HK-2 (cell line): ENCODE data around the gene PROZ.
"Not testable (repeated sequence)": the region's sequence is repeated elsewhere in the genome, so short reads cannot be mapped to it uniquely, and the experiment has no call there.

ENCODE experiments used
- DNase-seq: peaks from one replicate; pipeline ENCODE4 v3.0.0-alpha.2; 2018; ENCODE audit not compliant: unreplicated experiment

PROZ gene

DNA sequence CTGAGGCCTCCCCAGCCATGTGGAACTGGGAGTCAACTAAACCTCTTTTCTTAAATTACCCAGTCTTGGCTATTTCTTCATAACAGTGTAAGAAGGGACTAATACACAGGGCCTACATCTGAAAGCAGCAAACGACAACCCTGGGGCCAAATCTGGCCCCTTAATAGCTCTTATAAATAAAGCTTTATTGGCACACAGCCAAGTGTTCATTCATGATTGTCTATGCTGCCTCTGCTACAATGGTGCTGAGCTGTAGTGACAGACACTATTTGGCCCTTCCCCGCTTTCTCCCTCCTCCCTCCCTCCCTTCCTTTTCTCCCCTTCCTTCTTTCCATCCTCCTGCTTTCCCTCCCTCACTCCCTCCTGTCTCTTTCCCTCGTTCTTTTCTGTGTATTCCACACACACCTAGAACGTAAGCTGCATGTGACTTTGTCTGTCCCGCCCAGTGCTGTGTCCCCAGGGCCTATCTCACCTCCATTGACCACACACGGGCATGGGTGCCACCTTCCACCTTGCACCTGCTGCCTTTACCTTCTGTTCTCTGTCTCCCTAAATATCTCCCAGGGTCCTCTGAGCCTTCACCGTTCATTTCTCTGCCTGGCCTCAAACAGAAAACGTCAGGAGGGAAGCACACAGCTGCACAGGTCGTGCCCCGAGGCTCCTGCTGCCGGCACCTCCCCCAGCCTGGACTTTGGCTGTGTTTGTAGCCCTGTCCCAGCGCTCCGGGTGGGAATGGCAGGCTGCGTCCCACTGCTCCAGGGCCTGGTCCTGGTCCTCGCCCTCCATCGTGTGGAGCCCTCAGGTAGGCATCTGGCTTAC, at the start of gene PROZ:
TSS of gene PROZ (plus strand) at position 720 of the 819 bp plus-strand sequence. CDS start at position 733, 13 bp downstream.
- no peak for DNase-seq

GRCh38 chr13:113109151-113110047, 49.0 kb upstream of the PROZ start:
- DNase-seq, result no peak

GRCh38 chr13:113110048-113110851, 48.2 kb upstream of the PROZ start:
- no peak for DNase-seq

DNA sequence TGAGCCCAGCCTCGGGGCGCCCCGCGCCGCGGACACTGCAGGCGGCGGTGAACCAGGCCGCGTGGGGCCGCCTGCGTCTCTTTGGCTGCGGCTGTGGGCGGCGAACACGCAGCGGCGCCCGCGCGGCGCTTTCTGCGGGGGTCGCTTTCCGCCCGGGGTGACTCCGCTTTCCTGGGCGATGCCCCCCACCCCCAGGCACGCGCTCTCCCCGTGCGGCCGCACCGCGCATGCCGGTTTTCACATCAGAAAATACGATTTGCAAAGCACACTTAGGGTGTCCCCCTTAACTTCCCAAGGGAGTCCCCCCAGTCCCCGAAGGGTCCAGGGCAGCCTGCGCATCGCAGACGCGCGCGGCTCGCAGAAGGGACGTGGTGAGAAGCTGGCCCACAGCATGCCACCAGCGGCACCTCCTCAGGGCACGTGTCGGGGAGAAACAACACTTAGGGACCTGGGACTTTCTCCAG, 47.6 kb upstream of the PROZ start:
- no peak for DNase-seq

GRCh38 chr13:113111821-113112220, 46.6 kb upstream of the PROZ start:
- not testable (repeated sequence) for DNase-seq

- not testable (repeated sequence) for DNase-seq
Measured at GRCh38 chr13:113112475-113112874, 46.0 kb upstream of the PROZ start.

DNA sequence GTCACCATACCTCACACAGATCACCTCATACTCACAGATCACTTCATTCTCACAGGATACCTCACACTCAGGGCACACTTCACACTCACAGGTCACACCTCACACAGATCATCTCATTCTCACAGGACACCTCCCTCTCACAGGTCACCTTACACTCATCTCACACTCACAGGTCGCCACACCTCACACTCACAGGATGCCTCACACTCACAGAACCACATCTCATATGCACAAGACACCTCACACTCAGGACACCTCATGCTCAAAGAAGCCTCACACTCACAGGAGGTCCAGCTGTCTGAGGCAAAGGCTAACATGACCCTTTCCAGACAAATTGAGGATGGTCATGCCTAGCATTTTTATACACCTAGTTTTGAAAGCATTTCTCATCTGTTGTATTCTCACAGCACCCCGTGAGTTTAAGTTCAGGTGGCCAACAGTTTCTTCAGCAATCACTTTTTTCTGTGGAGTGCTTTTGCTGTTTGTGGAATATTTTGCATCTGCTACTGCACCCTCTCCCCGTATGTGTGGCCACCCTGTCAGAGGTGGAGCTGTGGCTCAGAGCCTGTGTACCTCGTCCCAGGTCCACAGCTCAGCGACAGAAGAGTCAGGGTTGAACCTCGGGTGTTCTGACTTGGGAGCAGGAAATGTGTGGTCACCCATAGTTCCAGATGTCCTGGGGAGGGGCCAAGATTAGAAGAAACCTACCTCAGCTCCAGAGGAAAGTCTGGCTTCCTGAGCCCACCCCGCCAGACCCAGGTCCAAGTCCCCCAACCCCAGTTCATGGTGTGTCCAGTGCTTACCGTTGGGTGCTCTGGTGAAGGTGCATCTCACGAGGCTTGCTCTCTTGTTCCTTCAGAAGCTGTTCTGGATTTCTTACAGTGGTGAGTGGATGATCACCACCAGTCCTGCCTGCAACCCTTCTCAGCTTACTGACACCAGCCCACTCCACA, 45.3 kb upstream of the PROZ start:
- DNase-seq, result no peak

DNA sequence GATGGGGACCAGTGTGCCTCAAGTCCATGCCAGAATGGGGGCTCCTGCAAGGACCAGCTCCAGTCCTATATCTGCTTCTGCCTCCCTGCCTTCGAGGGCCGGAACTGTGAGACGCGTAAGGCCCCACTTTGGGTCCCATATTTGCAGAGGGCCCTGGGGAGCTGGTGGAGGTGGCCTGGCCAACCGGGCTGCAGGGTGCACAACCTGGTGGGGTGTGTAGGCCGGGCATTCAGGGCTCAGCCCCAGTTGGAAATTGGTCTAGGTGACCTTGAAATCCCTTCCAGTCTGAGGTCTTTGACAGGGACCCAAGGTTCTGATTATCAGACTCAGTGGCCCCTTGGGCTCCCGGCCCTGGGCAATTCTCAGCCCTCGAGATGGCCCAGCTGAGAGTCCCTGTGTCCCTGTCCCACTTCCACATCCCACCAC, 44.6 kb upstream of the PROZ start:
- no peak for DNase-seq

- DNase-seq, result no peak
Measured at GRCh38 chr13:113114511-113115362, 43.7 kb upstream of the PROZ start.

DNA sequence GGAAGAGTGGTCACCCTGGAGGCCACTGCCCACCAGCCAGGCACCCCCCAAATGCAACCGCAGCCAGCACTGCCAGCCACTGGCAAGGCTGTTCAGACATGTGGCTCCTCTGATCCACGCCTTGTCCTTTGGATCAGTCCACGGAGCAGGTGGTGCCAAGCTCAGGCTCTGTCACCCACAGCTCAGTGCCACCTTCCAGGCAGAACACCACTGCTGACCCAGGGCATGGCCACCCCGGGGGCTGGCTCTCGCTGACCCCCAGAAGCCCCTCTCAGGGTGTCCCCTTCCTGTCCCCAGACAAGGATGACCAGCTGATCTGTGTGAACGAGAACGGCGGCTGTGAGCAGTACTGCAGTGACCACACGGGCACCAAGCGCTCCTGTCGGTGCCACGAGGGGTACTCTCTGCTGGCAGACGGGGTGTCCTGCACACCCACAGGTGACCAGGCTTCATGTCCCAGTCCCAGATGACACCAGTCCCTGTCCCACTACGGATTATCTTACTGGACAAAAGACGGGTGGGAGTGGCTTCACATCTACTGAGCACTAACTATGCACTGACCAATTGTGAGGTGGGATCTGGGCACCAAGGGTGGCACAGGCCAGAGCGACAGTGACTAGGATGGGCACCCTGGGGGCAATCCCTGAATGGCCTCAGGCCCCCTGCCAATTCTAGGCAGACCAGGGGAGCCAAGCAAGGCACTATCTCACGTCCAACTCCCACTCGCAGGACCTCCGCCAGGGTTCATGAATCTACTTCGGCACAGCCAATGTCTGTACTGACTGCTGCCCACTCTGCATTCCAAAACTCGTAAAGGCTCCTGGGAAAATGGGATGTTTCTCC, 42.9 kb upstream of the PROZ start:
- DNase-seq, result no peak

DNA sequence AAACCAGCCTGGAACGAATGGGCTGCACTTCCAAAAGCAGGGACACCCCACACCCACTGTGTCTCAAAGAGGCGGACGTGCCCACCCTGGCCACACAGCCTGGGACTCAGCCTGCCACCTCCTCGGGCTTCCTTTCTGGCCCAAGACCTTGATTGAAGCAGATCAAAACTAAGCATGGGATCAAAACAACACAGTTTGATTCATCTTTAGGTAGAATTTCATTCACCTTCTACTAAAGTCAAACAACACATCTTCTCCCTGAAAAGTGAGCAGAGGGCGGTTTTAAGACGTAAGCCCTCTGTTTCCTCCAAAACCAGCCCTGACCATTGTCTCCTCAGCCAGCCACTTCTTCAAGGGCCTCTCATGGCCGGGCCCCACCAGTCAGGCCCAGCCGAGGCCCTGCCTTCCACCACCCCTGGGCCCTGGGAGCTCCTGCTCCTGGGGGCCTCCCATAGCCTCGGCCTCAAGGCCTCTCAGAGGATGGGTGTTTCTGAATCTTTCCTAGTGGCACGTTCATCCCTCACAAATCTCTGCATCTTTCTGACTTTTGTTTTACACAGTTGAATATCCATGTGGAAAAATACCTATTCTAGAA, 42.1 kb upstream of the PROZ start:
- DNase-seq, result no peak

- DNase-seq, result no peak
Measured at GRCh38 chr13:113116871-113117271, 41.6 kb upstream of the PROZ start.

- no peak for DNase-seq
Measured at GRCh38 chr13:113117335-113117872, 41.0 kb upstream of the PROZ start.

DNA sequence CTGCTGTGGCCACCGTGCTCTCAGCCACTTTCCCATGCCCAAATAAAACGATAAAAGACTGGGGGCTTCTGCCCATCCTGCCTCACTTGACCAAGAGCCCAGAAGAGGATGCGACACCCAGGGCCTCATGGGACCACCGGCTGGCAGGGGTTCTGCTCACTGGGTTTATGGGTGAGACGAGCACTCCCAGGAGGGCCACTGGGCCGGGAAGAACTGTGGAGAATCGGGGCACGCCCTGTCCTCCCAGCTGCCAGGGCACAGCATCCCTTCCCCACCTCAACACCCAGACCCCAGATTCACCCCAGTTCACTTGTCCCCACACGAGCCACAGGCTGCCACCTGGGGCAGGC, 40.6 kb upstream of the PROZ start:
- DNase-seq, result no peak

DNA sequence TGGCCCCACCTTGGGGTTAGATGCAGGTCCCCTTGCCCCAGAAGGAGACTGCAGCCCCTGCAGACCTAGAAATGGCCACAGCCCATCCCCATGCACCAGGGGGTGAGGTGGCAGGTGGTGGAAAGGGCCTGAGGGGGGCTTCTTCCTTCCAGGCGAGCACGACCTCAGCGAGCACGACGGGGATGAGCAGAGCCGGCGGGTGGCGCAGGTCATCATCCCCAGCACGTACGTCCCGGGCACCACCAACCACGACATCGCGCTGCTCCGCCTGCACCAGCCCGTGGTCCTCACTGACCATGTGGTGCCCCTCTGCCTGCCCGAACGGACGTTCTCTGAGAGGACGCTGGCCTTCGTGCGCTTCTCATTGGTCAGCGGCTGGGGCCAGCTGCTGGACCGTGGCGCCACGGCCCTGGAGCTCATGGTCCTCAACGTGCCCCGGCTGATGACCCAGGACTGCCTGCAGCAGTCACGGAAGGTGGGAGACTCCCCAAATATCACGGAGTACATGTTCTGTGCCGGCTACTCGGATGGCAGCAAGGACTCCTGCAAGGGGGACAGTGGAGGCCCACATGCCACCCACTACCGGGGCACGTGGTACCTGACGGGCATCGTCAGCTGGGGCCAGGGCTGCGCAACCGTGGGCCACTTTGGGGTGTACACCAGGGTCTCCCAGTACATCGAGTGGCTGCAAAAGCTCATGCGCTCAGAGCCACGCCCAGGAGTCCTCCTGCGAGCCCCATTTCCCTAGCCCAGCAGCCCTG, 40.0 kb upstream of the PROZ start:
- DNase-seq, result no peak

DNA sequence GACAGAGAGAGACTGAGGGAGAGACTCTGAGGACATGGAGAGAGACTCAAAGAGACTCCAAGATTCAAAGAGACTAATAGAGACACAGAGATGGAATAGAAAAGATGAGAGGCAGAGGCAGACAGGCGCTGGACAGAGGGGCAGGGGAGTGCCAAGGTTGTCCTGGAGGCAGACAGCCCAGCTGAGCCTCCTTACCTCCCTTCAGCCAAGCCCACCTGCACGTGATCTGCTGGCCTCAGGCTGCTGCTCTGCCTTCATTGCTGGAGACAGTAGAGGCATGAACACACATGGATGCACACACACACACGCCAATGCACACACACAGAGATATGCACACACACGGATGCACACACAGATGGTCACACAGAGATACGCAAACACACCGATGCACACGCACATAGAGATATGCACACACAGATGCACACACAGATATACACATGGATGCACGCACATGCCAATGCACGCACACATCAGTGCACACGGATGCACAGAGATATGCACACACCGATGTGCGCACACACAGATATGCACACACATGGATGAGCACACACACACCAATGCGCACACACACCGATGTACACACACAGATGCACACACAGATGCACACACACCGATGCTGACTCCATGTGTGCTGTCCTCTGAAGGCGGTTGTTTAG, 39.2 kb upstream of the PROZ start:
- no peak for DNase-seq

DNA sequence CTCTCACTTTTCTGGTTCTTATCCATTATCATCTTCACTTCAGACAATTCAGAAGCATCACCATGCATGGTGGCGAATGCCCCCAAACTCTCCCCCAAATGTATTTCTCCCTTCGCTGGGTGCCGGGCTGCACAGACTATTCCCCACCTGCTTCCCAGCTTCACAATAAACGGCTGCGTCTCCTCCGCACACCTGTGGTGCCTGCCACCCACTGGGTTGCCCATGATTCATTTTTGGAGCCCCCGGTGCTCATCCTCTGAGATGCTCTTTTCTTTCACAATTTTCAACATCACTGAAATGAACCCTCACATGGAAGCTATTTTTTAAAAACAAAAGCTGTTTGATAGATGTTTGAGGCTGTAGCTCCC, 38.6 kb upstream of the PROZ start:
- DNase-seq, result no peak
